ENCODE measurements around the gene MAPKAP1. TPM values are rescaled to one million over a fixed set of nuclear protein-coding genes. Genes with fewer than 3 reads are reported as not detected.
A peak's percentile ranks its signal among the peaks of the same experiment; 100 is the strongest.

The MAPKAP1 gene
- total RNA-seq, 2 donors from 2014 or later = 83.7 to 91.8 TPM

GRCh38 chr9:125746017-125746773 lies 39.2 kb upstream of the MAPKAP1 start:
- H3K4me1 ChIP-seq = peaks cover 13% of the 10 kb centered on the region
- H3K27ac ChIP-seq = peak overlapping the region; percentile 74 to 90 (median 82)
- no peaks in the 10 kb centered on the region for H3K9me3 ChIP-seq
- WGBS, 2 donors = 0 to 1% methylated on average over 5 to 65 of the region's 79 CpGs
- H3K36me3 ChIP-seq (replicated peaks in 1 of 2; ENCODE audit: insufficient read depth in 1 of 2, low read depth in 2 of 2) = no peaks in the 10 kb centered on the region
- TF ChIP-seq CTCF (IDR thresholded peaks at IDR 0.05) (no peak), POLR2A (IDR thresholded peaks at IDR 0.05) (peak; percentile 13 to 52 (median 41))
- no peaks in the 10 kb centered on the region for H3K27me3 ChIP-seq
- DNase-seq (peak; percentile 93 to 96 (median 95)), ATAC-seq (peak; percentile 88)
- intact Hi-C loops (cut with DNase I) = no loop called here
- H3K4me3 ChIP-seq = peak overlapping the region in 1 of 2 donors; percentile 49

DNA sequence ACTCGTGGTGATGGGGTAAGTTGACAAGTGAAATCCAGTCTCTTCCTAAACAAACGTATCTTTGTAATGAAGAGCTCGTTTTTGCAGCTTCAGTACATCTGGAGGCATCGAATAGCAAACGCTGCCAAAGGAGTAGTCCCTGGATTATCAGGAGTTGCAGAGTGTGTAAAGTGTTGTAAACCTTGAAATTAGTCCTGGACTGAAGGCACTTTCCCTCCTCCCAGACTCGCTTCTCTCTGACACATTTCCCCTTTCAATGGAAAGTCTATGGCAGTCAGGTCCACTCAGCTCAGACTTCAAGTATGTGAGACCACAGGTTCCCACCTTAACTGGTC lies 38.6 kb upstream of the MAPKAP1 start:
- no peak for ATAC-seq
- Histone ChIP-seq H3K4me3 (peak overlapping the region in 1 of 2 donors; percentile 49), H3K36me3 (replicated peaks in 1 of 2; ENCODE audit: insufficient read depth in 1 of 2, low read depth in 2 of 2) (no peaks in the 10 kb centered on the region), H3K27me3 (no peaks in the 10 kb centered on the region), H3K4me1 (peaks cover 13% of the 10 kb centered on the region), H3K27ac (peak overlapping the region; percentile 74 to 90 (median 82)), H3K9me3 (no peaks in the 10 kb centered on the region)
- no peak for TF ChIP-seq CTCF (IDR thresholded peaks at IDR 0.05)
- TF ChIP-seq POLR2A (IDR thresholded peaks at IDR 0.05) = no peak
- intact Hi-C loops (cut with DNase I) = no loop called here
- DNase-seq = no peak
- WGBS, 2 donors = 20 to 29% methylated on average over 6 of the region's 6 CpGs

DNA sequence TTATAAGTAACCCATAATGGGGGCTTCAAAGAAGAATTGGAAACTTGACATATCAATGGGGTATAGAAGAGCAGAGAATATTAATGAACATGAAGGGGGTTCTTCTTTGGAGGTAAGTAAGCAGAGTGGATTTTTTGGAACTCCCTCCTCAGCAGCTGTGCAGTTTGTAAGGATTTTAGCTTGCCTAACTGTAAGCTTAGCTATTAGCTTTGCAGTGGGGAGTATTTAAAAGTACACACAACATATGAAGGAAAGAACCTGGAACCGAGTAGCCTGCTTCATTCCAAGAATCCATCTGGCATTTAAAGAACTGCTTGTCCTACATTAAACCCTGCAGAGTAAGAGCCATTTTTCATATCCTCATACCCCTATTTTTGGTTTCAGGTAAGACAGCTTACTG lies 38.0 kb upstream of the MAPKAP1 start:
- DNase-seq (no peak), ATAC-seq (no peak)
- no peak overlapping the region for H3K27ac ChIP-seq
- no peaks in the 10 kb centered on the region for H3K9me3 ChIP-seq
- no peaks in the 10 kb centered on the region for H3K27me3 ChIP-seq
- WGBS, 2 donors = 30 to 47% methylated on average over 1 of the region's 1 CpG
- intact Hi-C loops (cut with DNase I) = no loop called here
- H3K4me3 ChIP-seq = no peak overlapping the region
- peaks cover 13% of the 10 kb centered on the region for H3K4me1 ChIP-seq
- H3K36me3 ChIP-seq (replicated peaks in 1 of 2; ENCODE audit: insufficient read depth in 1 of 2, low read depth in 2 of 2) = no peaks in the 10 kb centered on the region
- TF ChIP-seq POLR2A (IDR thresholded peaks at IDR 0.05) (no peak), CTCF (IDR thresholded peaks at IDR 0.05) (no peak)

- Histone ChIP-seq H3K27ac (no peak overlapping the region), H3K36me3 (replicated peaks in 1 of 2; ENCODE audit: insufficient read depth in 1 of 2, low read depth in 2 of 2) (no peaks in the 10 kb centered on the region), H3K4me1 (peaks cover 13% of the 10 kb centered on the region), H3K4me3 (no peak overlapping the region), H3K9me3 (no peaks in the 10 kb centered on the region), H3K27me3 (no peaks in the 10 kb centered on the region)
- intact Hi-C loops (cut with DNase I) = no loop called here
- DNase-seq (no peak), ATAC-seq (no peak)
- WGBS, 2 donors = 81 to 84% methylated on average over 5 of the region's 5 CpGs
- TF ChIP-seq CTCF (IDR thresholded peaks at IDR 0.05) = no peak
- TF ChIP-seq POLR2A (IDR thresholded peaks at IDR 0.05) = no peak
These were observed 37.6 kb upstream of the MAPKAP1 start for GRCh38 chr9:125744616-125745015.
